Heart right ventricle (tissue), 16 donors: ENCODE measurements around the gene PCDHB2. TPM values are rescaled to one million over a fixed set of nuclear protein-coding genes. Genes with fewer than 3 reads are reported as not detected.
"Not testable (repeated sequence)": the region's sequence is repeated elsewhere in the genome, so short reads cannot be mapped to it uniquely, and the experiment has no call there.

Source experiments
- ATAC-seq, 8 donors: fragments of 200-7000 bp; cut with Tn5 transposase; one replicate each; pipeline ENCODE4 v1.9.1; 2020; ENCODE audit warnings: mild to moderate bottlenecking in 8 of 8, moderate library complexity in 8 of 8, moderate number of reproducible peaks in 1 of 8
- DNase-seq, 2 donors: peaks; one replicate each; pipeline ENCODE4 v3.0.0-alpha.2; 2020
- H3K27ac ChIP-seq, 10 donors: fragments of 200-600 bp; sonication (generic) in 2 of 10; one replicate each; pipeline versions ENCODE4 v1.5.0 to v1.8.0; 2020 to 2022; ENCODE audit warnings: mild to moderate bottlenecking in 3 of 10
- H3K27me3 ChIP-seq, 7 donors: fragments of 200-600 bp; one replicate each; pipeline ENCODE4 v1.8.0; 2021 to 2022; ENCODE audit warnings: mild to moderate bottlenecking in 2 of 7
- H3K36me3 ChIP-seq, 9 donors: fragments of 200-600 bp; sonication (generic) in 1 of 9; one replicate each; pipeline versions ENCODE4 v1.5.0 to v1.8.0; 2020 to 2022; ENCODE audit warnings: mild to moderate bottlenecking in 2 of 9
- H3K4me1 ChIP-seq, 9 donors: fragments of 200-600 bp; sonication (generic) in 1 of 9; one replicate each; pipeline versions ENCODE4 v1.5.0 to v1.8.0; 2020 to 2022; ENCODE audit warnings: mild to moderate bottlenecking in 4 of 9
- H3K4me3 ChIP-seq, 10 donors: fragments of 200-600 bp; sonication (generic) in 2 of 10; one replicate each; pipeline versions ENCODE4 v1.5.0 to v1.8.0; 2020 to 2022; ENCODE audit warnings: mild to moderate bottlenecking in 7 of 10, moderate library complexity in 2 of 10
- H3K9me3 ChIP-seq, 11 donors: fragments of 200-600 bp in 10 of 11; sonication (generic) in 2 of 11; one replicate each; pipeline versions ENCODE4 v1.5.0 to v1.8.0; 2013 to 2022; ENCODE audit warnings: mild to moderate bottlenecking in 2 of 11, control low read depth in 1 of 11, moderate library complexity in 1 of 11
- CTCF ChIP-seq, 9 donors: fragments of 200-600 bp; sonication (generic) in 2 of 9; IDR thresholded peaks; one replicate each; pipeline versions ENCODE4 v1.5.0 to v1.8.0; 2021 to 2022; ENCODE audit warnings: antibody characterized with exemption in 9 of 9, mild to moderate bottlenecking in 5 of 9, moderate library complexity in 1 of 9
- WGBS, 2 donors: extraction: QIAGEN DNeasy Blood & Tissue Kit; methylation state at CpG; one replicate each; pipeline ENCODE4 v1.1.7; 2013; ENCODE audit warnings: inconsistent platforms in 1 of 2; 5-methylcytosine and 5-hydroxymethylcytosine counted together
- intact Hi-C, 10 donors: fragments of 100-400 bp; cut with DNase I; formaldehyde crosslinking; loops; one replicate each; pipeline versions ENCODE4 v1.11.1 to v1.14.2; 2022
- polyA plus RNA-seq, 2 donors: library from polyadenylated mRNA; stranded (reverse); fragments of 200-250 nt; gene quantifications; one replicate each; pipeline ENCODE4 v1.2.3, GENCODE V29; 2013
- total RNA-seq, 10 donors: library from RNA; stranded (reverse); fragmentation: NEBNext Ultra II Directional in 3 of 10; extraction: Animal tissue kit (Norgen Biotek cat#: 25700) in 3 of 10; gene quantifications; one replicate each; pipeline versions ENCODE4 v1.2.1 to v1.2.4, GENCODE V29; 2021 to 2023
- donor health status: Arrhythmogenic right ventricular cardiomyopathy.
- donor health status: ischemic (EF 13 %, LVEDD 7.1; RV severe dilation, severe dysfunction).
- donor health status: healthy with polysubstance abuse.
- donor health status: DM: no; HTN: yes; CAD: no.
- donor health status: DM: no; HTN: no; CAD: no.
- donor health status: ischemic (EF 25% LVEDD 6.9; RV normal size, moderate dysfunction).
- donor health status: ischemic (EF 25% LVEDD 5.7; RV mildly dilated, moderate dysfunction).
- donor health status: healthy.
- donor health status: DM: yes; HTN: yes; CAD: no.
- donor health status: Ischemic cardiomyopathy.
- donor health status: ischemic (EF 35%, LVEDD 5.7; RV mildly dilated, moderate dysfunction).
- donor health status: nonischemic (EF 11% LVEDD 7.7; RV severe dilation, severe dysfunction).
- donor health status: DM: yes; HTN: yes; CAD: no.
- donor health status: PGD.
- donor health status: ischemic (EF 29% LVEDD 5.4; RV normal size, mild dysfunction).
- donor health status: nonischemic (EF 23%, LVEDD 6.1; RV moderate dilation, normal function).

Gene PCDHB2
- total and polyA plus RNA-seq, 12 donors = 0.58 to 3.8 (median 2.1) TPM

- Histone ChIP-seq H3K27me3 (peaks cover 8 to 74% (median 42%) of the 10 kb centered on the region in 7 donors), H3K36me3 (no peaks in the 10 kb centered on the region), H3K9me3 (peaks cover 0 to 22% (median 0%) of the 10 kb centered on the region in 11 donors), H3K4me1 (no peaks in the 10 kb centered on the region), H3K27ac (no peak overlapping the region), H3K4me3 (peak overlapping the region in 7 of 10 donors; percentile 0 to 41 (median 22))
- DNase-seq (no peak), ATAC-seq (no peak)
- 41 to 44% methylated on average over 17 of the region's 17 CpGs for WGBS, 2 donors
- TF ChIP-seq CTCF (IDR thresholded peaks at IDR 0.05) = no peak
- intact Hi-C loops = no loop called here
These were observed 16.6 kb upstream of the PCDHB2 start for GRCh38 chr5:141077826-141078225.

GRCh38 chr5:141082228-141082627, 12.2 kb upstream of the PCDHB2 start:
- no peak overlapping the region for H3K27ac ChIP-seq
- TF ChIP-seq CTCF (IDR thresholded peaks at IDR 0.05) = no peak
- ATAC-seq (no peak), DNase-seq (no peak)
- no peaks in the 10 kb centered on the region for H3K36me3 ChIP-seq
- H3K27me3 ChIP-seq = peaks cover 8 to 58% (median 28%) of the 10 kb centered on the region in 7 donors
- peaks cover 0 to 34% (median under 1%) of the 10 kb centered on the region in 11 donors for H3K9me3 ChIP-seq
- intact Hi-C loops = loop anchor here in 3 of 10 donors (10.0 kb wide), 1 partner anchor 483 kb away; no protein-coding TSS in a partner anchor
- H3K4me3 ChIP-seq = no peak overlapping the region
- peaks cover 0 to 13% (median 0%) of the 10 kb centered on the region in 9 donors for H3K4me1 ChIP-seq

GRCh38 chr5:141084487-141084989, 9.9 kb upstream of the PCDHB2 start:
- peak in 8 of 9 donors; percentile 39 to 80 (median 56) for TF ChIP-seq CTCF (IDR thresholded peaks at IDR 0.05)
- peak overlapping the region in 9 of 10 donors; percentile 36 to 62 (median 52) for H3K4me3 ChIP-seq
- ATAC-seq (peak; percentile 70 to 94 (median 86)), DNase-seq (peak in 1 of 2 donors; percentile 50)
- WGBS, 2 donors = 8% methylated on average over 21 of the region's 21 CpGs
- peaks cover 0 to 13% (median 0%) of the 10 kb centered on the region in 9 donors for H3K4me1 ChIP-seq
- peaks cover 0 to 37% (median 11%) of the 10 kb centered on the region in 7 donors for H3K27me3 ChIP-seq
- peak overlapping the region in 6 of 10 donors; percentile 13 to 77 (median 62) for H3K27ac ChIP-seq
- no peaks in the 10 kb centered on the region for H3K36me3 ChIP-seq
- H3K9me3 ChIP-seq = peaks cover 0 to 41% (median 5%) of the 10 kb centered on the region in 11 donors
- intact Hi-C loops = loop anchor here in 3 of 10 donors (10.0 kb wide), 1 partner anchor 480 kb away; no protein-coding TSS in a partner anchor

GRCh38 chr5:141095263-141095641, 837 bp downstream of the PCDHB2 start:
- Histone ChIP-seq H3K4me3 (peak overlapping the region in 9 of 10 donors; percentile 14 to 48 (median 36)), H3K36me3 (no peaks in the 10 kb centered on the region), H3K4me1 (no peaks in the 10 kb centered on the region), H3K9me3 (peaks cover 0 to 85% (median 15%) of the 10 kb centered on the region in 11 donors), H3K27me3 (peaks cover 0 to 65% (median 36%) of the 10 kb centered on the region in 7 donors), H3K27ac (no peak overlapping the region)
- 37 to 39% methylated on average over 12 of the region's 12 CpGs for WGBS, 2 donors
- no peak for ATAC-seq
- intact Hi-C loops = no loop called here
- no peak for TF ChIP-seq CTCF (IDR thresholded peaks at IDR 0.05)
- DNase-seq = no peak

GRCh38 chr5:141096181-141096580, 1.8 kb downstream of the PCDHB2 start:
- DNase-seq, H3K4me3 ChIP-seq, H3K27ac ChIP-seq, intact Hi-C loops, ATAC-seq, H3K36me3 ChIP-seq, H3K4me1 ChIP-seq: not testable (repeated sequence)
- Histone ChIP-seq H3K27me3 (peaks cover 0 to 75% (median 43%) of the 10 kb centered on the region in 7 donors), H3K9me3 (peaks cover 0 to 85% (median 19%) of the 10 kb centered on the region in 11 donors)
- WGBS, 2 donors = 26 to 38% methylated on average over 26 to 28 of the region's 46 CpGs

- ATAC-seq, H3K4me3 ChIP-seq, H3K27ac ChIP-seq, DNase-seq, H3K4me1 ChIP-seq, H3K36me3 ChIP-seq, intact Hi-C loops: not testable (repeated sequence)
- H3K27me3 ChIP-seq = peaks cover 0 to 79% (median 43%) of the 10 kb centered on the region in 7 donors
- 33 to 34% methylated on average over 32 to 33 of the region's 38 CpGs for WGBS, 2 donors
- peaks cover 0 to 85% (median 21%) of the 10 kb centered on the region in 11 donors for H3K9me3 ChIP-seq
These were observed 2.2 kb downstream of the PCDHB2 start for GRCh38 chr5:141096586-141096985.
